ENCODE data around the gene PCSK6.
"Not testable (repeated sequence)": the region's sequence is repeated elsewhere in the genome, so short reads cannot be mapped to it uniquely, and the experiment has no call there.

DNA sequence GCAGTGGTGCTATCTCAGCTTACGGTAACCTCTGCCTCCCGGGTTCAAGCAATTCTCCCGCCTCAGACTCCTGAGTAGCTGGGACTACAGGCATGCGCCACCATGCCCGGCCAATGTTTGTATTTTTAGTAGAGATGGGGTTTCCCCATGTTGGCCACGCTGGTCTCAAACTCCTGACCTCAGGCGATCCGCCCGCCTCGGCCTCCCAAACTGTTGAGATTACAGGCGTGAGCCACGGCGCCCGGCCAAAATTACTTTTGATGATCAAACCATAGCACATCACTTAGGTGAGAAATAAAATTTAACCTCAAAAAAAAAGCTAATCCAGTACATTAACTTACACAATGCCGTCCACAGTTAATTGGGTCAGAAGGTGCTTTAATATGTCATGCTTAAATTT lies 114.5 kb downstream of the PCSK6 start:
- TF ChIP-seq, protein P1, sequence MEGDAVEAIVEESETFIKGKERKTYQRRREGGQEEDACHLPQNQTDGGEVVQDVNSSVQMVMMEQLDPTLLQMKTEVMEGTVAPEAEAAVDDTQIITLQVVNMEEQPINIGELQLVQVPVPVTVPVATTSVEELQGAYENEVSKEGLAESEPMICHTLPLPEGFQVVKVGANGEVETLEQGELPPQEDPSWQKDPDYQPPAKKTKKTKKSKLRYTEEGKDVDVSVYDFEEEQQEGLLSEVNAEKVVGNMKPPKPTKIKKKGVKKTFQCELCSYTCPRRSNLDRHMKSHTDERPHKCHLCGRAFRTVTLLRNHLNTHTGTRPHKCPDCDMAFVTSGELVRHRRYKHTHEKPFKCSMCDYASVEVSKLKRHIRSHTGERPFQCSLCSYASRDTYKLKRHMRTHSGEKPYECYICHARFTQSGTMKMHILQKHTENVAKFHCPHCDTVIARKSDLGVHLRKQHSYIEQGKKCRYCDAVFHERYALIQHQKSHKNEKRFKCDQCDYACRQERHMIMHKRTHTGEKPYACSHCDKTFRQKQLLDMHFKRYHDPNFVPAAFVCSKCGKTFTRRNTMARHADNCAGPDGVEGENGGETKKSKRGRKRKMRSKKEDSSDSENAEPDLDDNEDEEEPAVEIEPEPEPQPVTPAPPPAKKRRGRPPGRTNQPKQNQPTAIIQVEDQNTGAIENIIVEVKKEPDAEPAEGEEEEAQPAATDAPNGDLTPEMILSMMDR (IDR thresholded peaks at IDR 0.05; ENCODE audit: insufficient read depth, low read length, poor library complexity, severe bottlenecking): not testable (repeated sequence)
- TF ChIP-seq EZH2phosphoT487 (conservative IDR thresholded peaks at IDR 0.05; ENCODE audit: low read length): not testable (repeated sequence)
